Measurements from ENCODE around the gene UPF2.

DNA sequence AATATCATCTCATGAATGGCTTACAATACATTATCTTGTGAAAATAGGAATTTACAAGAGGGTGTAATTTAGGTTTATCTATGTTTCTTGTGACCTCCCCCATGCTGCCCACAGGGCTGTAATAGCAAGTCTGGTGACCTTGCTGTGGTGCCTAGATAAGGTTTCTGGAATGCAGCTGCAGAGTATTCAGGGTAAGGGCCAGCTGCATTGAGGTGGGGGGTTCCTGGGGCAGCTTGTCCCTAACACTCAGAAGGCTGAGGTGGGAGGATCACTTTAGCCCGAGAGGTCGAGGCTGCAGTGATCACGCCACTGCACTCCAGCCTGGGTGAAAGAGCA lies 20.8 kb upstream of the UPF2 start:
- TF ChIP-seq, protein P1, sequence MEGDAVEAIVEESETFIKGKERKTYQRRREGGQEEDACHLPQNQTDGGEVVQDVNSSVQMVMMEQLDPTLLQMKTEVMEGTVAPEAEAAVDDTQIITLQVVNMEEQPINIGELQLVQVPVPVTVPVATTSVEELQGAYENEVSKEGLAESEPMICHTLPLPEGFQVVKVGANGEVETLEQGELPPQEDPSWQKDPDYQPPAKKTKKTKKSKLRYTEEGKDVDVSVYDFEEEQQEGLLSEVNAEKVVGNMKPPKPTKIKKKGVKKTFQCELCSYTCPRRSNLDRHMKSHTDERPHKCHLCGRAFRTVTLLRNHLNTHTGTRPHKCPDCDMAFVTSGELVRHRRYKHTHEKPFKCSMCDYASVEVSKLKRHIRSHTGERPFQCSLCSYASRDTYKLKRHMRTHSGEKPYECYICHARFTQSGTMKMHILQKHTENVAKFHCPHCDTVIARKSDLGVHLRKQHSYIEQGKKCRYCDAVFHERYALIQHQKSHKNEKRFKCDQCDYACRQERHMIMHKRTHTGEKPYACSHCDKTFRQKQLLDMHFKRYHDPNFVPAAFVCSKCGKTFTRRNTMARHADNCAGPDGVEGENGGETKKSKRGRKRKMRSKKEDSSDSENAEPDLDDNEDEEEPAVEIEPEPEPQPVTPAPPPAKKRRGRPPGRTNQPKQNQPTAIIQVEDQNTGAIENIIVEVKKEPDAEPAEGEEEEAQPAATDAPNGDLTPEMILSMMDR (optimal IDR thresholded peaks at IDR 0.05 in 1 of 3, IDR thresholded peaks at IDR 0.05 in 1 of 3, conservative IDR thresholded peaks at IDR 0.05 in 1 of 3; ENCODE audit: extremely low read depth in 1 of 3, insufficient read depth in 2 of 3, low read length in 3 of 3) = no peak
- no peak for TF ChIP-seq EZH2 (IDR thresholded peaks at IDR 0.05; ENCODE audit: low read length)
